Activated effector memory CD4-positive, alpha-beta T cell treated with anti-CD3 and anti-CD28 coated beads, Interleukin-2, amount 50 U/mL, for 16 hours (primary cell): ENCODE measurements around the gene DIPK1B.

Experiments used
- DNase-seq: peaks from one replicate; pipeline ENCODE4 v3.0.0-alpha.2; 2020

DIPK1B gene

DNA sequence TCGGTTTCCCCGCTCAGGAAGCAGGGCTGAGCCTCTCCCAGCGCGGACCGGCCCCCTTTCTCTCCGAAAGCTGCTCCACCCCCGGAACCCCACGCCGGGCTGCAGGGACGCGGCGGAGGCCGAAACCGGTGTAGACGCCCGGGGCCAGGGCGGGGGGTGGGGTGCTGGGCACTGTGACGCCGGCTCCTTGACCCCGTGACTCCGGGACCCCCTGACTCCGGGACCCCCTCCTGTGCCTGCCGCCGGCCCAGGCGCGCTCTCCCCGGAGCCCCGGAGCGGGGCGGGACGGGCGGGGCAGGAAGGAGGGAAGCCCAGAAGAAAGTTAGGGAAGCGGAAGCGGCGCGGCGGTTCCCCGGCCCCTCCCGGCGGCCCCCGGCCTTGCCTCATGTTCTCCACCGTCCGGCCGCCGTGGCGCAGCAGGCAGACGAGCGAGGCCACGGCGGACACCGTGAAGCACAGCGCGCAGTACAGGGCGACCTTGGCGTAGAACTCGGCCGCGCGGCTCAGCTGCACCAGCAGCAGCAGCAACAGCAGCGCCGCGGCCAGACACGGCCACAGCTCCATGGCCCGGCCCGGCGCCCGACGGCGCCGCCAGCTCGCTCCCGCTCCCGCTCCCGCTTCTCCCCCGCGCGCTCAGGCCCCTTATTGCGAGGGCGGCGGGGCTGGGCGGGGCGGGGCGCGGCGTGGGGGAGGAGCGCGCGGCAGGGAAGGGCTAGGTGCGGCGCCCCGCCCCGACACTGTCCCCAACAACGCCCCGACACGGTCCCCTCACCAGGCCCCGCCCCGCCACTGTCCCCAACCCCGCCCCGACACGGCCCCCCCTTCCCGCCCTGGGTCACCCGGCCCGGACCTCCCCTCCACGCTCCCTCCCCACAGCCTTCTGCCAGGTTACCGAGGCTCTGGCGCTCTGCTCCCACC lies 25.3 kb upstream of the DIPK1B start, which contains the start of gene AGPAT2:
Gene AGPAT2 (minus strand): TSS at position 664 of the 918 bp plus-strand sequence. CDS start 100 bp downstream, at position 564.
- peak; percentile 85 for DNase-seq

DNA sequence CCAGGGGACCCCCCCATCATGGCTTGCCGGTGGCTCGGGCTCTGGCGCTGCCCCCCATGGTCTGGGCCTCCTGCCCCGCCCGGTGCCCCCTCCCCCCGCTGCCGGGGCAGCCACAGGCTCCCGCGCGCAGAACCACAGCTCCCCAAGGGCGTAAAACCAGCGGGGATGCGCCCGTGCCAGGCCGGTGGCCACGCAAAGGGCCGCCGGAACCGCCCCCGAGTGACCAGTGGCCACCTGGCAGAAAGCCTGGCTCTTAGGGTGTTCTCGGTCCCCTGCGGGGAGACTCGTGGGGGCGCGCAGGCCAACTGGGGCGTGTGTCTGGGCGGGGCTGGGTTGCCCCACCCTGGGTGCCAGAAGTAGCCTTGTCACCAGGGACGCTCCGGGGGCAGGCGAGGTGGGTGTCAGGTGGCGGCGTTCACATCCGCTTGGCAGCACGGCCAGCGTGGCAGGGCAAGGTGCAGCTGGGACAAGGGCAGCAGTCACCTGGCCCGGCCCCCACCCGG lies 24.6 kb upstream of the DIPK1B start:
- no peak for DNase-seq

DNA sequence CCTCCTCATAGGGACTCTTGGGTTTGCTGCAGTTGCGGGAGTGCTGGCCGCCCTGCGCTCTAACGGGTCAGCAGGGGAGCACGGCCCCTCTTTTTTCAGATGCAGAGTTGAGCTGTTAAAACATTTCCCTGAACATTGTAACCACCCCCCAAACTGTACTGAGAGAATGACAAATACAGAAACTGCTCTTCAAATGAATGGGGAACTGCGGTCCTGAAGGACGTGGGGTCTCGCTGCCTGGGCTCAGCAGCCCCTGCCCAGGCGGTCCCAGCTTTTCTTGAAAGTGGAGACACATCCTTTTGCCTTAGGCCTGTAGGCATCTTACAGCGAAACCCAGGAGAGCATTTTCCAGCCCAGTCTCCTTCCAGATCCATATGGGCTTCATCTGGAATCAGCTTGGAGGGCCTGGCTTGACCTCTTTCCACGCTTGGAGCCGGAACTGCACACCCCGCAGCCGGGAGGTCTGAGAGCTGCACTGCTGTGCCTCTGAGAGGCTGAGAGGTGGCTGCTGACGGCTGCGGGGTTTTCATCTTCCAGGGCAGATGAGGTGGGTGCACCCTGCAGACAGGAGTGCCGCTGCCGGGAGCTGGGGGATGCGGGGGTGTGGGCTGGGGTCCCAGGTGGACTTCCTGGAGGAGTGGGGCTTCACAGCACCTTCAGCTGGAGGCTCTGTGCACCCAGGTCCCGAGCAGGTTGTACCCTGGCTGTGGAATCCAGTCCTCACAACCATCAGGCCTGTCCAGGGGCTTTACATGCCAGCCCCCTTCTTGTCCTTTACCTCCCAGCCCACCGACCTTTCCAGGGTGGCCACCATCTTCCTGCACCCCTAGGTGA lies 23.9 kb upstream of the DIPK1B start:
- DNase-seq, result no peak

DNA sequence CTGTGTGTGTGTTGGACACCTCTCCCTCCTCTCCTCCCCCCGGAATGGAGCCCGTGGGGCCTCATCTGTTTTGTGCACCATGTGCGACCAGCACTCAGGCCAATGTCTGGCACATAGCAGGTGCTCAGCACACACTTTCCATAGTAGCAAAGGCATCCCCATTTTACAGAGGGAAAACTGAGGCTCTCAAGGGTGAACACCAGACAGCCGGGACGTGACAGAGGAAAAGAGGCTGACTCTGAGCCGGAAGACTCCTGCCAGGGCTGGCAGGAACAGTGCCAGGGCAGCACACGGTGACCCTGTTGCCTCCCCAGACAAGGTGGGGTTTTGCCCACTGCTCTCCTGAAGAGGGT lies 23.3 kb upstream of the DIPK1B start:
- DNase-seq, result no peak

DNA sequence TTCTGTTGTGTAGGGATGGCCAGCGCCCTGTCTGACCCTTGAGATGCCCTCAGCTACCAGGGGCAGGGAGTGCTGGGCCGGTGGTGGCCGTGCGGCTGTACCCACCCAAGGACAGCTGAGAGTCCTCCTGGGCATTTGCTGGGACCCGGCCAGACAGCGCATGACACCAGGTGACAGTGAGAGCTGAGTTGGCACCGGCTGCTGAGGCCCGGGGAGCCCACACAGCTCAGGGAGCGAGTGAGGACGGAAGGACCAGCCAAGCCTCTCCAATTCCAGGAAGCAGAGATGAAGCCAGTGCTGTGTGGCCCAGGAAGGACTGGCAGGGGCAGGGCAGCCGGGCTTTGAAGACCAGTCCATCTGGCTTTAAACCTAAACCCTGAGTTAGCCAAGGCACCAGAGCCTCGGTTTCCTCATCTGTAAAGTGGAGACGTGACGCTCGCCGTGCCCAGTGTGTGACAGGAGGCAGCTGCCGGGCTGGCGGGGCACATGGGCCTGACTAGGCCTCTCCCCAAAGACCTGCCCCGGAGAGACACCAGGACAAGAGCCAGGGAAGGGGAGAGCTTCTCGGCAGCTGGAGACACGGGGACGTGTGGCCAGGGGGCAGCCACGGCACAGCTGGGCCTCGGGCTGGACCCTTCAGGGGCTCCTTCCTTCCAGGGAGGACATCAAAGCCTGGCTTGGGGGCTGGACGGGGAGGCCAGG lies 22.1 kb upstream of the DIPK1B start:
- no peak for DNase-seq

DNA sequence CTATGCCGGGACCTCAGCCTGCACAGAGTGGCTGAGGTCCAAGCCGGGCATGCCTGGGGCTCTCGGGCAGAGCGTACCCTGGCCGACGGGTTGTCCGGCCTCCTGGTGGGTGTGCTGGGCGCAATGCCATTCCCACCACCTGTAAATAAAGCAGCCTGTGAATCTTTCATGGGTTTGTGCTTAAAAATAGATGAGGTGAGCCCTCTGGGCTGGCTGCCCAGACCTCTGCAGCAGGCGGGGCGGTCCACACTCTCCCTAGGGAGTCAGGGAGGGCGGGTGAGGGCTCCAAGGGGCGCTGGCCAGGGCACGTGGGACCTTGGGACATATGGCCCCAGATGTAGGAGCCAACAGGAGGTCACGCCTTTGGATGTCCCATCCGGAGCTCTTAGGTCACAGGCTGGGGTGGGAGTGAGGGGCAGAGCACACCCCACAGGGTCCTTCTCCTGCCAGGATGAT lies 21.5 kb upstream of the DIPK1B start:
- no peak for DNase-seq

DNA sequence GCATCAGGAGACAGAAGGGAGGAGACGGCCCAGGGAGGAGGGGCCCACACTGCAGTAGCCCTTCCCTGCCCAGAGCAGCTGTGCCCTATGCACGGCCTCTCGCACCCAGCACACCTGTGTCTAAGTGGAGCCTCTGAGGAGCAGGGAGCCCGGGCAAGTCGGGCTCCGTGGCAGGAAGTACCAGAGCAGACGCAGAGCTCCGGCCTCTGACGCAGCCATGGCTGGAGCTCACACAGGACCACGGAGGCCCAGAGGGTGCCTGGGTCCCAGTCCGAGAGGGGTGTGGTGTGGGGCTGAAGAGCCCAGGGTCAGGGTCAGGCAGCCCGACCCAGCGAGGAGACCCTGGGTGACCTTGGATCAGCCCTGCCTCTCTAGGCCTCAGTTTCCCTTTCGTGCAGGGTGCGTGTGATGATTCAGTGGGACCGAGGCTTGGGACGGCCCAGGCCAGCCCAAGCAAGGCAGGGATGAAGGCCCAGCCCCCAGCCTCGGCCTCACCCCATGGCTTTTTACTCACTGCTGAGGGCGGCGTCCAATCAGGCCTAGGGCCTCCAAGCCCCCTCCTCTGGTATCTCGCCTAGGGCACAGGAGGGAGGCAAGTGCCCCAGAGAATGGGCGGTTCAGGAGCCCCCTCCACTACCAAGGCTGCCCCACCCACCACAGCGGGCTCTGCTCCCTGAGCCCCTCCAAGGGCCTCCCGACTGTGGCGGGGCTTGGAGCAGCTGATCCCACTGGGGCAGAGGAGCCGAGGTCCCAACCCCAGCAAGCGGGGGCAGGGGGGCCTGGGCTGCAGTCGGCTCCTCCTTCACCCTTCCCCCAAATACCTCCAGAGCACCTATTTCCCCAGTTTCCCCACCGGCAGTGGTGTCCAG lies 20.8 kb upstream of the DIPK1B start:
- no peak for DNase-seq

DNA sequence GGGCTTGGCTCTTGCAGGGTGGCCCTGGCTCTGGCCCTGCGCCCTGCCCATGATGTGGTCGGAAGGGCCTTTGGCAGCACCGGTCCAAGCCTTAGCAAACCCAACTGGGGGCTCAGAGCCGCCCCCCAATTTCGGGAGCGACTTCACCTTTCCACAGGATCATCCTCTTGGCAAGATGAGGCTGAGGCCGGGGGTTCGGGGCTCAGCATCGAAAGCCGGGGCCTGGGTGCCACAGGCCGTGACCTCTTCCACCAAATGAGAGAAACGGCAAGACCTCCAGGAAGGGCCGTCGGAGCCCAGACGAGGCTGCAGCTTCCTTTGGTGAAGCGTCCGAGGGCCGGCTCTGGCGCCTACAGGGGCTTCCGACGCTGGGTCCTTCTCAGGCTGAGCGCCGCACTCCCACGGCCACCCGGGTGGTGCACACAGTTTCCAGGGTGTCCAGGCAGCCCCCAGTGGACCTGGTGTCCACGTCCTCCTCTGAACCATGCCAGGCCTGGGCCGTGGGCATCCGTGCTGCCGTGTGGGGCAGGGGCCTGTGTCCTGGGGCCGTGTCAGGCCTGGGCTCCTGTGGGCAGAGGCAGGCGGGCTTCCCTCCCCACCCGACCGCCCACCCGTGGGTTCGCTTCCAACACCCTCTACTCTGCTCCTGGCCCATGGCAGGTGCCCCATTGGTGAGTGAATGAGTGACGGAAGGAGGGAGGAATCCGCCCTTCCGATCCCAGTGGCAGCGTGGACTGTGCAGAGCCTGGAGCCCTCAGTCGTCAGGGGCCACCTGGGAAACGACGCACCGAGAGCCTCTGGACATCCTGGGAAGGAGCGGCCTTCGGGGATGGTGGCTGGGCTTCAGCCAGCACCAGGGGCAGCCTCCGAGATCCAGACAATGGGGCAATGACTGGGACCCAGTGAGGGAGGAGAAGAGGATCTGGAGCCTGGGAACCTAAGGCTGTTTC lies 19.9 kb upstream of the DIPK1B start:
- no peak for DNase-seq

DNA sequence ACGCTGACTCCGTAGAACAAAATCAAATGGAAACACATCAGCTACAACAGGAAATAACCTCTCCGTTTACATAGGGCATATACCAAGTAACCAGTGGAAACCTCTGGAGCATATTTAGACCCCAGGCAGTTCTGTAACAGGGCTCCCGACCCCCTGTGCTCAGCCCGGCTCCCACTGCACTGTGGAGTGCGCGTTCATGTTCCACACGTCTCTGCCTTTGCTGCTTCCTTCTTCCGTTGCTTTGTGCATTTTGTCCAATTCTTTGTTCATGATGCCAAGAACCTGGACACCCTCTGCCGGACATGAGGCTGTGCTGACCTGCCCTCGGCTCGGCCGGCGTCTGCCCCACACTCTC lies 19.3 kb upstream of the DIPK1B start:
- DNase-seq, result no peak

DNA sequence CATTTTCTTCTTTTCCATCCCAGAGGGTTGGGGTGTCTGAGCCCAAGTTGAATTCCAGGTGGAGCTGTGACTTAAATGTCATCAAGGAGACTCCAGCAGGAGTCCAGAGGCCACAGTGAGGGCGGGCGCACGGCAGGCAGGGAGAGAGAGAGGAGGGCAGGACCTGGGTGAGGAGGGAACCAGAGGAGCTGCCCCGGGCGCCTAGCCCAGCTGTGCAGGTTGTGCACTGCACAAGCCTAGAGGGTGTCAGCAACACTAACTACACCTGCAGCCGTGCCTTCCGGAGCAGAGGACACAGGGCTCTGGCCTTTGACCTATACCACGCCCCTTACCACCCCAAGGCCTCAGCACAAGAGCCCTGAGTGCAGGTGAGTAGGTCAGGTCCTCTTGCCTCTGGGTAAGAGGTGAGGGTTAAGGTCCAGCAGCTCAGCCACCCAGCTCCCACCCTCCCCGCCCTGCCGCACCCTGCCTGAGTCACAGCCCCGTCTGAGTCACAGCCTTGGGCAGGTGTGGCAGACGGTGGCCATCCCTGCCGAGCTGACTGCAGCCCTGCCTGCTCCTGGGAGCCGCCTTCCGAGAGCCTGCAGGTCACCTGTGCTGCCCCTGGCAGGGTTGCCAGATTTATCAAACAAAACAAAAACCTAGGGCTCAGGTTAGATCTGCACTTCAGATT lies 18.7 kb upstream of the DIPK1B start:
- no peak for DNase-seq

DNA sequence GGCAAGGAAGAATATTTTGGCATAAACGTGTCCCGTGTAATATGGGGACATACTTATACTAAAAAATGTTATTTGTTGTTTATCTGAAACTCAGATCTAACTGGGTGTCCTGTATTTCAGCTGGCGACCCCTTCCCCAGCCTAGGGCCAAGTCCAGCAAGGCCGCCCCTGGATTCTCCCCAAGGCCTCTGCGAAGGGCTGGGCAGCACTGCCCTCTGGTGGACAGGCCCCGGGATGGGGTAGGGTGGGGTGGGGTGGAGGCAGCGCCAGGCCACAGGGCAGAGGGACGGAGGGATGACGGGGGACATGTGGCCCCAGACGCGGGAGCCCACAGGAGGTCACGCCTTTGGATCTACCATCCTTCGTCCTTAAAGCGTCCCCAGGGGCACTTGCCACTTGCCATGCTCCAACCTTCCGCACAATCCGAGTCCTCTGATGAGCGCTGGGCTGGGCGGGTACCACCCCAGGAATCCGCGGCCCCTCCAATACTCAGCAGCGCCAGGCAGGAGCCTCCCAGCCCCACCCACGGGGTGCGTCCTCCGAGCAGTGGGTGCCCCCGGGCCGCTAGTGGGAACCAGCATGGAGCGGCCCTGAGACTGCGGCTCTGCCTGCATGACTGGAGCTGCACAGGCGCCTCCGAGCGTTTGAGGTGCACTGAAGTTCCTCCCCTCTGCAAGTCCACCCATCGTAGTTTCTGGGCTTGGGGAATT lies 18.1 kb upstream of the DIPK1B start:
- DNase-seq, result no peak

DNA sequence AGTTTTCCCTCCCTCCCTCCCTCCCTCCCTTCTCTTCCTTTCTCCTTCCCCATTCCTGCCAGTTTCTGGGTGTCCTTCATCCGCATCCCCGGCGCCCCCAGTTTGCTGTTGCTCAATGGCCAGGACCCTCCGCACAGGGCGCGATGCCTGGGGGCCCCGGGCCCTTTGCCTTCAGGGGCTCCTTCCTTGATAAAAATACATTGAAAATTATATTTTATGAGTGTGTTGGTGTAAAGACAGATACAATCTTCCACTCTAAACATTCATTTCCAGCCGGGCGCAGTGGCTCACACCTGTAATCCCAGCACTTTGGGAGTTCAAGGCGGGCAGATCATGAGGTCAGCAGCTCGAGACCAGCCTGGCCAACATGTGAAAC lies 17.5 kb upstream of the DIPK1B start:
- DNase-seq, result no peak

DNA sequence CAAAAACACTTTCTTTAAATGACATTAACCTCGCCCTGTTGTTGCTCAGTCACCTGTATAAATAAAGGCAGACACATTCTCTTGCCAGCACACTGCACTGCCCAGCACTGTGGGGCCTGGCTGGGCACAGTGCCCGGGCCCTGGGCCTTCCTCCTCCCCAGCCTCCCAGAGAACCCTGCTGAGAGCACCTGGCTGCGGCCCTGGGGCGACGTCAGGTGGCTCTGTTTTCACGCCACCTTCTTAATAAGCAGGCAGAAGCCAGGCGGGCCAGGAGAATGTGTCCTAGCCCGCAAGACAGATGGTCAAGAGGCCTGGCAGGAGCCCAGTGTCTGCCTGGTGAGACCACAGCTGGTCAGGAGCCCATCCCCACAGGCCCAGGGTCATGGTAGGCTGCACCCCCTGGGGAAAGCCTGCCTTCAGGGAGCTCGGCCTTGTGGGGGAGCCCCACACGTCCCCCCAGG lies 16.9 kb upstream of the DIPK1B start:
- DNase-seq, result no peak

DNA sequence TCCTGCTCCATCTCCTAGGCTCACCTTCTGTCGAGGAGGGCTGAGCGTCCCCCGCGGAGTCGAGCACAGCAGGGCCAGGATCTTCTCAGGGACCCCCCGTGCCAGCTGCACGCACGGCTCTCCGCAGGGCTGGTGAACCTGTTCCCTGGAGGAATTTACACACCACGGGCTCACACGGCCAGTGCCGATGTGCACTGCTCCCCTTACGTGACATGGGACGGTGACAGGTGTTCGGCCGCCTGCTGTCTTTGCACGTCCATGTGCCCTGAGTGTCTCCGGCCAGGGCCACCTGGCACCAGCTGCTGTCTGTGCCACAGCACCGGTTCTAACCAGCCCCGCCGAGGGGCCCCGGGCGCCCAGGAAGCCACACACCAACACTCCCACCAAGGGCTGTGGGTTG lies 16.4 kb upstream of the DIPK1B start:
- no peak for DNase-seq

DNA sequence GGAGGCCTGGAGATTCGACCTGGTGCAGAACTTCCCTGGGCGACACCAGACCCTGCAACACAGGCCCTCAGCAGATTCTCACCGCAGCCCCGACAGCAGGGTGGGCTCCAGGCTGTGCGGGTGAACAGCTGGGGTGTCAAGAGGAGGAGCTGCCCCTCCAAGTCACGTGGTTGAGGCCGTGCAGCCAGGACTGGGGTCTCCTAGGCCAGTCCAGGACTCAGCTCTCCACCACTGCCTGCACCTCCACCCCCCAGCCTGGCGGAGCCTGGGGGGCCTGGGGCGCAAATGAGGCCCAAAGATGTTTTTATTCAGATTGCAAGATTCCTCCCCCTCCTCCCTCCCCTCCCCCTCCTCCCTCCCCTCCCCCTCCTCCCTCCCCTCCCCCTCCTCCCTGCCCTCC lies 15.9 kb upstream of the DIPK1B start:
- DNase-seq, result no peak

DNA sequence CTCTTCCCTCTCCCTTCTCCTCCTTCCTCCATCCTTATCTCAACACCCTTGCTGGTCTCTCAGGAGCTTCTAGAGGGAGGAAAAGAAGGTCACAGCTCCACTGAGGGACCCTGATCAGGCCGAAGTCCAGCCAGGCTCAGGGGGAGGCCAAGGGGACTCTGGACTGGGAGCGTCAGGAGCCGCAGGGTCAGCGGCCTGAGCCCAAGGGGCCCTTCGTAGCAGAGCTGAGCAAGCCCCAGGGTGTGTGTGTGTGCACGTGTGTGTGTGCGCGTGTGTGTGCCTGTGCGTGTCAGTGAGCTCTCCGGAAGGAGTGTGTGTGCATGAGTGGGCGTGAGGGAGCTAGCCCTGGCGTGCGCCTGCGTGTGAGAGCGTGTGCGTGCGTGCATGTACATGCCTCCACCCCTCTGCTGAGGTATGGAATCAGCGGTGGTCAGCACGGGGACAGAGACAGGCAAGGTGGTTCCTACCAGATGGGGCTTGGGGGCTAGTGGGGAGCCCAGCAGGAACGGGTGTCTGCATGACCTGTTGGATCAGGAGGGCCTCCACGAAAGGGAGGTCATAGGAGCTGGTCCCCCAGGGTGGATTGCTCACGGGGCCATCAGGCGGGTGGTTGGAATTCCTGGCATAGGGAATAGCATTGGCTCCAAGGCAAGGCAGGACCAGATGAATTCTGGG lies 15.1 kb upstream of the DIPK1B start:
- no peak for DNase-seq

DNA sequence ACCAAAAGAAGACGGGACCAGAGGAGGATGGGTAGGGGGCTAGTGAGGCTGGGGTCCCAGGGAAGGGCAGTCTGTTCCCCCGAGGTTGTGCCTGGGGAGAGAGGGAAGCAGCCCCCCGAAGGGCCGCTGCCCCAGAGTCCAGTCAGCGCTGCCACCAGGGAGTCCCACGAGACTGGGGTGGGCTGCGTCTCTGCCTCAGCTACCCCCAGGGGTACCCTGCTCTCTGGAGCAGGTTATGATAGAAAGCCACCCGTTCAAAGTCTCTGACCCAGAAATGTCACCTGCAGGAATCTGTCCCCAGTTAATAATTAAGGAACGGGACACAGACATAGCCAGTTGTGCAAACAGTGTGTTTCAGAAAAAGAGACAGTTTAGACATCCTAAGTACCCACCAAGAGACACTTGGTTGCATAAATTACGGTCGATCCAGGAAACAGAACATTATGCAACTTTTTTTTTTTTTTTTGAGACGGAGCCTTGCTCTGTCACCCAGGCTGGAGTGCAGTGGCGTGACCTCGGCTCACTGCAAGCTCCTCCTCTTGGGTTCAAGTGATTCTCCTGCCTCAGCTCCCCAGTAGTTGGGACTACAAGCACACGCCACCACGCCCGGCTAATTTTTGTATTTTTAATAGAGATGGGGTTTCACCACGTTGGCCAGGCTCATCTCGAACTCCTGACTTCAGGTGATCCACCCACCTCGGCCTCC lies 14.4 kb upstream of the DIPK1B start:
- DNase-seq, result no peak

DNA sequence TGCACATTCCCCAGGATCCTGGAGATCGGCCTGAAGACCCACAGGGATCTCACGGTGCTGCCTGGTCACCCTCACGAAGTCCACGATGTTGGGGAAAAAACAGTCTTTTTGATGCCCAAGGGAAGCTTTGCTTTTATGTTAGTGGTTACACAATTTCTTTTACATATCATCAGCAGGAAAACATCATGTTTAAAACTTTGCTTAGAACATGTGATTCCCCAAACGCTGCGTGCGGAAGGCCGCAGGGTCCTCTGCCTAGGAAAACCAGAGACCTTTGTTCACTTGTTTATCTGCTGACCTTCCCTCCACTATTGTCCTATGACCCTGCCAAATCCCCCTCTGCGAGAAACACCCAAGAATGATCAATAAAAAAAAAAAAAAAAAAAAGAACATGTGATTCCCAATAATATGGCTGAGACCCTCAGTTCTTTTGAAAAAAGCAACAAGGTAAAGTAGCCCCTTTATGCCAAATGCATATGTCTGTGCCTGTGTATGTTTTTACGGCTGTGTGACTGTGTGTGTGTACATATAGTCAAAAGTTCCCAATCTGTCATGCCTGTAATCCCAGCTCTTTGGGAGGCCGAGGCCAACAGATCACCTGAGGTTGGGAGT lies 13.6 kb upstream of the DIPK1B start:
- no peak for DNase-seq
